NB4 (cell line): Measurements from ENCODE around the gene MRTFA.

ENCODE experiments used
- MAX ChIP-seq: IDR thresholded peaks from 2 replicates; pipeline ENCODE4 v1.6.1; 2011; ENCODE audit warnings: low read depth, low read length
- MYC ChIP-seq: IDR thresholded peaks from 2 replicates; pipeline ENCODE4 v1.6.1; 2011; ENCODE audit warnings: low read depth, low read length
- POLR2A ChIP-seq: IDR thresholded peaks from 2 replicates; pipeline ENCODE4 v1.6.1; 2011; ENCODE audit warnings: mild to moderate bottlenecking; ENCODE audit not compliant: insufficient read length; ENCODE audit errors: extremely low read depth
- TF ChIP-seq, protein P1 (sequence below): IDR thresholded peaks from one replicate; pipeline ENCODE4 v1.5.1; 2012; ENCODE audit warnings: low read depth, low read length

DNA sequence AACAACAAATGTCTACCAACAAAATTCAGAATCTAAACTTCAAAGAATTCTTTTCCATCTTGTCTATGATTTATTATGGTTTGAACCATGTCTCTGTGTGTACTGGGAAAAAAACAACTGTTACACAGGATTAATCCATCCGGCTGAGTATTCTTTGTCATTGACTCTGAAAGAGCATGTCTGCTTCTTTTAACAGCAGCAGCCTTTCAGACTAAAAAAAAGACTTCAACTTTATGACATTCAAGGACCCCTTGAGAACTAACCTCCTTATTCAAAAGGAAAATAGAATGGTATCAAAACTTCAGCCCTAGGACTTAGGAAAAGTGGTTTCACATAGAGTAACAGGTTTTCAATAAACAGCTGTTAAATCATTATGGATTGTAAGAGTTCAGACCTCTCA, 79.9 kb downstream of the MRTFA start:
- TF ChIP-seq, protein P1, sequence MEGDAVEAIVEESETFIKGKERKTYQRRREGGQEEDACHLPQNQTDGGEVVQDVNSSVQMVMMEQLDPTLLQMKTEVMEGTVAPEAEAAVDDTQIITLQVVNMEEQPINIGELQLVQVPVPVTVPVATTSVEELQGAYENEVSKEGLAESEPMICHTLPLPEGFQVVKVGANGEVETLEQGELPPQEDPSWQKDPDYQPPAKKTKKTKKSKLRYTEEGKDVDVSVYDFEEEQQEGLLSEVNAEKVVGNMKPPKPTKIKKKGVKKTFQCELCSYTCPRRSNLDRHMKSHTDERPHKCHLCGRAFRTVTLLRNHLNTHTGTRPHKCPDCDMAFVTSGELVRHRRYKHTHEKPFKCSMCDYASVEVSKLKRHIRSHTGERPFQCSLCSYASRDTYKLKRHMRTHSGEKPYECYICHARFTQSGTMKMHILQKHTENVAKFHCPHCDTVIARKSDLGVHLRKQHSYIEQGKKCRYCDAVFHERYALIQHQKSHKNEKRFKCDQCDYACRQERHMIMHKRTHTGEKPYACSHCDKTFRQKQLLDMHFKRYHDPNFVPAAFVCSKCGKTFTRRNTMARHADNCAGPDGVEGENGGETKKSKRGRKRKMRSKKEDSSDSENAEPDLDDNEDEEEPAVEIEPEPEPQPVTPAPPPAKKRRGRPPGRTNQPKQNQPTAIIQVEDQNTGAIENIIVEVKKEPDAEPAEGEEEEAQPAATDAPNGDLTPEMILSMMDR: no peak
- TF ChIP-seq POLR2A (no peak), MAX (no peak), MYC (no peak)
